Measurements from ENCODE around the gene TLE5. TPM values are rescaled to one million over a fixed set of nuclear protein-coding genes. Genes with fewer than 3 reads are reported as not detected.

The TLE5 gene
- total and polyA plus RNA-seq, 8 donors = 126 to 688 (median 339) TPM

DNA sequence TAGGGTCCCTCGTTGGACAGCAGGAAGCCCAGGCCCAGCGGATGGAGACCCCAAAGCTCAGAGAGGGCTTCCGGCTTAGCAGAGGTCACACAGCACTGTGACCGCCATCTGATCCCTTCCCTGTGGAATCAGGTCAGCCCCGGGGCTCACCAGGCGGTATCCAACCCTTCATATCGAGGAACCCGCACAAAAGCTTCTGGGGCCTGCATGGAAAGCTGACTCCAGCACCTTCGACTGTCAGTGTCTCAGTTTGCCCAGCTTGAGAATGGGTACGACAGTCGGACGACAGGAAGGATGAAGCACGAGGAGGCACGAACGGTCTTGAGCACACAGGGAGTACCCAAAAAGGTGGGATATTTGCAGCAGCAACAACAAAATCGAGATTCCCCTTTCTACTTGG lies 2.6 kb downstream of the TLE5 start:
- TF ChIP-seq POLR2A (IDR thresholded peaks at IDR 0.05) = no peak
- TF ChIP-seq, protein P1, sequence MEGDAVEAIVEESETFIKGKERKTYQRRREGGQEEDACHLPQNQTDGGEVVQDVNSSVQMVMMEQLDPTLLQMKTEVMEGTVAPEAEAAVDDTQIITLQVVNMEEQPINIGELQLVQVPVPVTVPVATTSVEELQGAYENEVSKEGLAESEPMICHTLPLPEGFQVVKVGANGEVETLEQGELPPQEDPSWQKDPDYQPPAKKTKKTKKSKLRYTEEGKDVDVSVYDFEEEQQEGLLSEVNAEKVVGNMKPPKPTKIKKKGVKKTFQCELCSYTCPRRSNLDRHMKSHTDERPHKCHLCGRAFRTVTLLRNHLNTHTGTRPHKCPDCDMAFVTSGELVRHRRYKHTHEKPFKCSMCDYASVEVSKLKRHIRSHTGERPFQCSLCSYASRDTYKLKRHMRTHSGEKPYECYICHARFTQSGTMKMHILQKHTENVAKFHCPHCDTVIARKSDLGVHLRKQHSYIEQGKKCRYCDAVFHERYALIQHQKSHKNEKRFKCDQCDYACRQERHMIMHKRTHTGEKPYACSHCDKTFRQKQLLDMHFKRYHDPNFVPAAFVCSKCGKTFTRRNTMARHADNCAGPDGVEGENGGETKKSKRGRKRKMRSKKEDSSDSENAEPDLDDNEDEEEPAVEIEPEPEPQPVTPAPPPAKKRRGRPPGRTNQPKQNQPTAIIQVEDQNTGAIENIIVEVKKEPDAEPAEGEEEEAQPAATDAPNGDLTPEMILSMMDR (IDR thresholded peaks at IDR 0.05) = no peak
- no peak for TF ChIP-seq EP300 (IDR thresholded peaks at IDR 0.05)
- TF ChIP-seq POLR2AphosphoS5 (IDR thresholded peaks at IDR 0.05) = no peak
- Histone ChIP-seq H3K4me1 (peaks cover 47 to 77% (median 75%) of the 10 kb centered on the region in 4 donors), H3K9me3 (no peaks in the 10 kb centered on the region), H3K36me3 (peaks cover 39 to 59% (median 56%) of the 10 kb centered on the region in 4 donors), H3K27me3 (no peaks in the 10 kb centered on the region), H3K27ac (peak overlapping the region in 3 of 5 donors; percentile 43 to 98 (median 97)), H3K4me3 (peak overlapping the region in 1 of 4 donors; percentile 79)
- DNase-seq = no peak
- 81 to 93% (median 88%) methylated on average over 15 to 16 of the region's 16 CpGs for WGBS, 5 donors
- intact Hi-C loops (cut with DNase I; ENCODE audit: low total_unique reads) = no loop called here

DNA sequence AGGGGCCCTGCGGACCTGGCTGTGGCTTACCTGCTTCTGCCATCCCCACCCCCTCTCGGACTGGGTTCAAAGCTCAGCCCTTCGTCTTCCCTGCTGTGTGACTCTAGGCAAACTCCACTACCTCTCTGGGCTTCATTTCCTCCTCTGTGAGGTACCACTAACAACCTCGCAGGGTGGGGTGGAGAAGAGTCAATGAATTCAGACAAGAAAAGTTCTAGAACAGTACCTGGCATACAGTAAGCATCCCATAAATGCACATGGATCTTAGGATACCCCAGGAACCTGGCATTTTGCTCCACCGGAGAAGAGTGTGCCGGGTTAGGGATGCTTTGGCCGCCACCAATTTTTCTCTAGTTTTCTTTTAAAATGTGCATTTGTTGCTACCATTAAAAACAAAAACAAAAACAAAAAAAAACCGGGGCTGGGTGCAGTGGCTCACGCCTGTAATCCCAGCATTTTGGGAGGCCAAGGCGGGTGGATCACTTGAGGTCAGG lies 3.4 kb downstream of the TLE5 start:
- peaks cover 47 to 82% (median 78%) of the 10 kb centered on the region in 4 donors for H3K4me1 ChIP-seq
- DNase-seq = no peak
- peaks cover 46 to 67% (median 64%) of the 10 kb centered on the region in 4 donors for H3K36me3 ChIP-seq
- WGBS, 5 donors = 76 to 94% (median 85%) methylated on average over 10 of the region's 10 CpGs
- no peak overlapping the region for H3K4me3 ChIP-seq
- TF ChIP-seq POLR2A (IDR thresholded peaks at IDR 0.05) = no peak
- no peak for TF ChIP-seq EP300 (IDR thresholded peaks at IDR 0.05)
- intact Hi-C loops (cut with DNase I; ENCODE audit: low total_unique reads) = no loop called here
- no peaks in the 10 kb centered on the region for H3K9me3 ChIP-seq
- H3K27ac ChIP-seq = peak overlapping the region in 4 of 5 donors; percentile 68 to 98 (median 79)
- H3K27me3 ChIP-seq = no peaks in the 10 kb centered on the region

DNA sequence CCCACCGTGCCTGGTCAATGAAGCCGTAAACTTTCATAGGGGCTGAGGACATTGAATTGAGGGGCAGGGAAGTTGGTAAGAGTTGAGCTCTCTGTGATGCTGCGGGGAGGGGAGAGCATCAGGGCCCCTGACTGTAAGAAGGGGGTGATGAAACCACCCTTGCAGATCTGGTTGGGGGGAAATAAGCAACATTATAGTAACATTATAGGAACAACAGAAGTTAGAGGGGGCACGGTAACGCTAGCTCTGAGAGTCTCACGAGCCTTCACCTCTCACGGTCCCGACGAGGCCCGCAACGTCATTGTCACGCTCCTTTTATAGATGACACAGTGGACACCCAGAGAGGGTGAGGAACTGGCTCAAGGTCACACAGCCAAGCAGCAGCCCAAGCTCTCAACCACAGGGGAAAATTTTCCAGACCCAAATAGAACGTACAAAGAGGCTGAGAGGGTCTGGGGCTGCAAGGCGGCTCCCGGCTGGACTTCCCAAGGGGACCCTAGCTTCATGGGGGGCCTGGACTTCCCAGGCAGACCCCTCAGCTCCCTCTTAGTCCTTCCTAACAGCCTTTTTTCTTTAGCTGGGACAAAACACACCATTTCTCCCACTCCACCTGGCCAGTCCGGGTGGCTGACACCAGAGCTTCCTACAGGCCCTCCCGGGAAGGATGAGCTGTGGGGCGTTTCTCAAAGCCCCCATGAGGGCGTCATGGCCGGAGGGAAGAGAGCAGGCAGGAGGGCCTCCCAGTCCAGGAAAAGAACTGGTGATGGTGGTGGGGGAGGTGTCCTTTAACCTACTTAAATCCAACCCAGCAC lies 4.1 kb downstream of the TLE5 start:
- DNase-seq = no peak
- Histone ChIP-seq H3K36me3 (peaks cover 49 to 74% (median 70%) of the 10 kb centered on the region in 4 donors), H3K27me3 (no peaks in the 10 kb centered on the region), H3K27ac (peak overlapping the region in 4 of 5 donors; percentile 68 to 86 (median 74)), H3K4me1 (peaks cover 46 to 86% (median 75%) of the 10 kb centered on the region in 4 donors), H3K4me3 (no peak overlapping the region), H3K9me3 (no peaks in the 10 kb centered on the region)
- WGBS, 5 donors = 70 to 82% (median 78%) methylated on average over 20 of the region's 20 CpGs
- intact Hi-C loops (cut with DNase I; ENCODE audit: low total_unique reads) = no loop called here
- TF ChIP-seq POLR2AphosphoS5 (IDR thresholded peaks at IDR 0.05) (no peak), POLR2A (IDR thresholded peaks at IDR 0.05) (no peak), EP300 (IDR thresholded peaks at IDR 0.05) (no peak)
- TF ChIP-seq, protein P1 (IDR thresholded peaks at IDR 0.05) = no peak

DNA sequence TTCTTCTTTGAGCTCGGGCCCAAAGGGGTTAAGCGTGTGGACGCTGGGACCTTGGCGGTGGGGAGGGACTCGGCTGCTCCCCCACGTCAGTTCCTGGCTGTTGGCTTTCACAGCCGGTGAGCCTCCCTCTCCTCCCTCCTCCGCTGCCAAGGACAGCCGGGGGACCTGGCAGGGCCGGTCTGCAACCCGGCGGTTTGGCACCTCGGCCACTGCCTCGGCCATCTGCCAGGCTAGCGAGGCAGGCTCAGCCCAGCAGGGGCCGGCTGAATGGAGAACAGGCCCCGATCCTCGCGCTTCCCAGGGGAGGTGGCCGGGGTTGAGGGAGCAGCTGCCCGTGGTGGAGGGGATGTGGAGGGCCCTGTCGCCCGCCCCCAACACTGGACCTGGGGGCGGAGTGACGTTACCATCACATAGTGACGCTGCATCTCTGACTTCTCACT lies 5.0 kb downstream of the TLE5 start:
- Histone ChIP-seq H3K9me3 (no peaks in the 10 kb centered on the region), H3K27ac (peak overlapping the region; percentile 55 to 86 (median 72)), H3K36me3 (peaks cover 52 to 80% (median 75%) of the 10 kb centered on the region in 4 donors), H3K4me3 (peak overlapping the region in 1 of 4 donors; percentile 23), H3K27me3 (no peaks in the 10 kb centered on the region), H3K4me1 (peaks cover 39 to 80% (median 68%) of the 10 kb centered on the region in 4 donors)
- intact Hi-C loops (cut with DNase I; ENCODE audit: low total_unique reads) = no loop called here
- peak; percentile 89 to 93 for DNase-seq
- WGBS, 5 donors = 3 to 24% (median 21%) methylated on average over 9 to 26 of the region's 26 CpGs
- TF ChIP-seq, protein P1 (IDR thresholded peaks at IDR 0.05) = no peak
- no peak for TF ChIP-seq EP300 (IDR thresholded peaks at IDR 0.05)
- no peak for TF ChIP-seq POLR2A (IDR thresholded peaks at IDR 0.05)
- TF ChIP-seq POLR2AphosphoS5 (IDR thresholded peaks at IDR 0.05) = peak; percentile 63 to 83 (median 76)

Data from stomach (tissue), 9 donors.